Upper lobe of left lung (tissue), 6 donors: ENCODE results near the gene NDUFAF7. TPM values are rescaled to one million over a fixed set of nuclear protein-coding genes. Genes with fewer than 3 reads are reported as not detected.
A peak's percentile ranks its signal among the peaks of the same experiment; 100 is the strongest.
"Not testable (repeated sequence)": the region's sequence is repeated elsewhere in the genome, so short reads cannot be mapped to it uniquely, and the experiment has no call there.

Source experiments
- ATAC-seq, 2 donors: fragments of 200-7000 bp; cut with Tn5 transposase; one replicate each; pipeline ENCODE4 v1.9.1; 2022; ENCODE audit warnings: mild to moderate bottlenecking in 2 of 2, moderate library complexity in 2 of 2; ENCODE audit not compliant: low FRiP score in 2 of 2
- DNase-seq, 2 donors: peaks; one replicate each; pipeline ENCODE4 v3.0.0-alpha.2; 2019 to 2020
- H3K27ac ChIP-seq, 4 donors: fragments of 200-600 bp; sonication (generic); one replicate each; pipeline ENCODE4 v1.5.1; 2016 to 2019
- H3K27me3 ChIP-seq, 4 donors: fragments of 200-600 bp; sonication (generic); one replicate each; pipeline ENCODE4 v1.5.1; 2017 to 2019
- H3K36me3 ChIP-seq, 4 donors: fragments of 200-600 bp; sonication (generic); one replicate each; pipeline ENCODE4 v1.5.1; 2016 to 2019
- H3K4me1 ChIP-seq, 4 donors: fragments of 200-600 bp; sonication (generic); one replicate each; pipeline ENCODE4 v1.5.1; 2018 to 2019
- H3K4me3 ChIP-seq, 4 donors: fragments of 200-600 bp; sonication (generic); one replicate each; pipeline ENCODE4 v1.5.1; 2017 to 2019; ENCODE audit warnings: mild to moderate bottlenecking in 2 of 4, moderate library complexity in 1 of 4
- H3K9me3 ChIP-seq, 4 donors: fragments of 200-600 bp; sonication (generic); one replicate each; pipeline ENCODE4 v1.5.1; 2018 to 2019
- EP300 ChIP-seq, 4 donors: sonication (generic); formaldehyde crosslinking; IDR thresholded peaks; one replicate each; pipeline ENCODE4 v1.5.1; 2017; ENCODE audit warnings: antibody characterized with exemption in 4 of 4, control low read depth in 2 of 4
- POLR2A ChIP-seq, 4 donors: fragments of 450-650 bp; IDR thresholded peaks; one replicate each; pipeline ENCODE4 v1.5.1; 2016 to 2017; ENCODE audit warnings: antibody characterized with exemption in 4 of 4, mild to moderate bottlenecking in 2 of 4
- POLR2AphosphoS5 ChIP-seq, 2 donors: sonication (generic); formaldehyde crosslinking; IDR thresholded peaks; one replicate each; pipeline ENCODE4 v1.5.1; 2017; ENCODE audit warnings: antibody characterized with exemption in 2 of 2
- WGBS, 2 donors: methylation state at CpG; one replicate each; pipeline ENCODE4 v1.1.5; 2017 to 2018; 5-methylcytosine and 5-hydroxymethylcytosine counted together
- total RNA-seq, 6 donors: library from RNA; depleted of rRNA in 4 of 6; stranded (reverse); fragments of >200 nt in 4 of 6; gene quantifications; one replicate each; pipeline versions ENCODE4 v1.1.0 to v1.2.1, GENCODE V29; 2016 to 2021
- TF ChIP-seq, protein P1 (sequence below), 6 experiments: fragments of 450-650 bp in 4 of 6; fragments of 200-600 bp in 2 of 6; sonication (generic) in 2 of 6; IDR thresholded peaks; one replicate each; pipeline ENCODE4 v1.5.1; 2016 to 2019; ENCODE audit warnings: antibody characterized with exemption in 6 of 6
- donor health status: DM: no; HTN: no; CAD: no; lungs with moderate emphysema.
- donor health status: DM: no; HTN: yes; CAD: no; lungs with severe emphysema.

The NDUFAF7 gene
- total RNA-seq, 6 donors from 2014 or later: 7.4 to 30.4 (median 15.7) TPM

DNA sequence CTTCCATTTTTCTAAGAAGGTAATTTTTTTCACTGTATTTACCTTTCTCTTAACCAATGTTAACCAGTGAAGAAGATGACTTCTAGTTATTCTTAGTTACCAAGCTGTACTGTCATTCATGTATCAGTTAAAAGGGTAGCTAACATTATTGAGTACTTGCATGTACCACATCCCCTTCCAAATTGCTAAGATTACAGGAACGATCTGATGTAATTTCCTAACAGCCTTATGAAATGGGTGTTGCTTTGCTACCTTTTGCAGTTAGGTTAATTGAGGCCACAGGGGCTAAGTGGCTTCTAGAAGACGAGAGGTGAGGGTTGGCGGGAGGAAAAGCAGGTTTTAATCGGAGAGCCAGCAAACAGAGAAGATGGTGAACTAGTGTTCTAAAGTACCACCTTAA, 41.2 kb upstream of the NDUFAF7 start:
- no peak overlapping the region for H3K4me3 ChIP-seq
- H3K27ac ChIP-seq: peak overlapping the region in 2 of 4 donors; percentile 34 to 80
- H3K27me3 ChIP-seq: no peaks in the 10 kb centered on the region
- DNase-seq (no peak), ATAC-seq (no peak)
- no peaks in the 10 kb centered on the region for H3K36me3 ChIP-seq
- no peaks in the 10 kb centered on the region for H3K9me3 ChIP-seq
- WGBS, 2 donors: 66 to 83% methylated on average over 4 of the region's 4 CpGs
- TF ChIP-seq, protein P1, sequence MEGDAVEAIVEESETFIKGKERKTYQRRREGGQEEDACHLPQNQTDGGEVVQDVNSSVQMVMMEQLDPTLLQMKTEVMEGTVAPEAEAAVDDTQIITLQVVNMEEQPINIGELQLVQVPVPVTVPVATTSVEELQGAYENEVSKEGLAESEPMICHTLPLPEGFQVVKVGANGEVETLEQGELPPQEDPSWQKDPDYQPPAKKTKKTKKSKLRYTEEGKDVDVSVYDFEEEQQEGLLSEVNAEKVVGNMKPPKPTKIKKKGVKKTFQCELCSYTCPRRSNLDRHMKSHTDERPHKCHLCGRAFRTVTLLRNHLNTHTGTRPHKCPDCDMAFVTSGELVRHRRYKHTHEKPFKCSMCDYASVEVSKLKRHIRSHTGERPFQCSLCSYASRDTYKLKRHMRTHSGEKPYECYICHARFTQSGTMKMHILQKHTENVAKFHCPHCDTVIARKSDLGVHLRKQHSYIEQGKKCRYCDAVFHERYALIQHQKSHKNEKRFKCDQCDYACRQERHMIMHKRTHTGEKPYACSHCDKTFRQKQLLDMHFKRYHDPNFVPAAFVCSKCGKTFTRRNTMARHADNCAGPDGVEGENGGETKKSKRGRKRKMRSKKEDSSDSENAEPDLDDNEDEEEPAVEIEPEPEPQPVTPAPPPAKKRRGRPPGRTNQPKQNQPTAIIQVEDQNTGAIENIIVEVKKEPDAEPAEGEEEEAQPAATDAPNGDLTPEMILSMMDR (IDR thresholded peaks at IDR 0.05): no peak
- TF ChIP-seq POLR2AphosphoS5 (IDR thresholded peaks at IDR 0.05) (no peak), POLR2A (IDR thresholded peaks at IDR 0.05) (no peak), EP300 (IDR thresholded peaks at IDR 0.05) (no peak)
- H3K4me1 ChIP-seq: peaks cover 0 to 3% (median 0%) of the 10 kb centered on the region in 4 donors

DNA sequence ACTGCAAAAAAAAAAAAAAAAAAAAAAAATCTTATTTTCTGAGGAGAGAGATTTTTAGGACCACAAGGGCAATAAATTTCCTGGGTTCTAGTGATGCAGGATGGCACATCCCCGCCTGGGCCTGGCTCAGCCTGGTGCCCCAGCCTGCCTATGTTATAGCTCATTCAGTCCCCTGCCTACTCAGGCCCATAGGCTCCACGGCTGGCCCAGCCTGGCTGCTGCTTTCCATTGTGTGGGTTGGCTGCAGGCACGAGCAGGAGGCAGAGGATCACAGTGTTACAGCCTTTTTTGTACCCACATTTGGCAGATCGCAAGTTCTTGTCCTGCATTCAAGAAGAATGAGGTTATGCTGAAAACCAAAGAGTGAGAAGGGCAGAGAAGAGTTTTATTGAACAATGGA, 40.2 kb upstream of the NDUFAF7 start:
- no peaks in the 10 kb centered on the region for H3K9me3 ChIP-seq
- DNase-seq (peak in 1 of 2 donors; percentile 59), ATAC-seq (no peak)
- peaks cover 0 to 3% (median 0%) of the 10 kb centered on the region in 4 donors for H3K4me1 ChIP-seq
- WGBS, 2 donors: 86 to 89% methylated on average over 4 of the region's 4 CpGs
- H3K27ac ChIP-seq: no peak overlapping the region
- H3K4me3 ChIP-seq: no peak overlapping the region
- TF ChIP-seq EP300 (IDR thresholded peaks at IDR 0.05) (no peak), POLR2A (IDR thresholded peaks at IDR 0.05) (no peak), POLR2AphosphoS5 (IDR thresholded peaks at IDR 0.05) (no peak)
- TF ChIP-seq, protein P1 (IDR thresholded peaks at IDR 0.05): no peak
- no peaks in the 10 kb centered on the region for H3K36me3 ChIP-seq
- no peaks in the 10 kb centered on the region for H3K27me3 ChIP-seq

- no peaks in the 10 kb centered on the region for H3K36me3 ChIP-seq
- 86 to 92% methylated on average over 6 of the region's 6 CpGs for WGBS, 2 donors
- ATAC-seq (no peak), DNase-seq (peak in 1 of 2 donors; percentile 53)
- H3K4me3 ChIP-seq: no peak overlapping the region
- no peak for TF ChIP-seq EP300 (IDR thresholded peaks at IDR 0.05)
- no peak for TF ChIP-seq POLR2AphosphoS5 (IDR thresholded peaks at IDR 0.05)
- no peak for TF ChIP-seq POLR2A (IDR thresholded peaks at IDR 0.05)
- TF ChIP-seq, protein P1 (IDR thresholded peaks at IDR 0.05): no peak
- no peak overlapping the region for H3K27ac ChIP-seq
- peaks cover 0 to 3% (median under 1%) of the 10 kb centered on the region in 4 donors for H3K4me1 ChIP-seq
- H3K9me3 ChIP-seq: no peaks in the 10 kb centered on the region
- H3K27me3 ChIP-seq: no peaks in the 10 kb centered on the region
Measured at GRCh38 chr2:37191747-37192146, 39.7 kb upstream of the NDUFAF7 start.

DNA sequence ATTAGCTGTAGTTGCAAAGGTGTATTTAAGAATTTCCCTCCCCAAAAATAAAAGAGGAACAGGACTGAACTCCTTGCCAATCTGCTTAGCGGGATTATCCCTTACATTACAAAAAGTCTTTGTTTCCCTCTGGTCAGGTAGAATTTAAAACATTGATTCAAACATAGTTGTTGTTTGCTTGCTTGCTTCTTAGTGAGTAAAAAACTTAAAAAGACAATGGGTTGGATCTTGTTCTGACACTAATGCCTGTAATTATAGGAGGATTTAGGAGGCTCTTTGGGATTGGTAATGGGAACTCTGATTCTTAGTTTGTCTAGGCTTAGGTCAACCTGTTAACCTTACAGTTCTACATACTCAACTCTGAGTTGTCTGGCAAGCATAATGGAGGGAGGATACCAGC, 38.9 kb upstream of the NDUFAF7 start:
- H3K27ac ChIP-seq: no peak overlapping the region
- ATAC-seq (no peak), DNase-seq (no peak)
- WGBS, 2 donors: 85 to 98% methylated on average over 1 of the region's 1 CpG
- H3K36me3 ChIP-seq: no peaks in the 10 kb centered on the region
- H3K27me3 ChIP-seq: no peaks in the 10 kb centered on the region
- peaks cover 4 to 10% (median 7%) of the 10 kb centered on the region in 4 donors for H3K4me1 ChIP-seq
- no peak overlapping the region for H3K4me3 ChIP-seq
- TF ChIP-seq, protein P1 (IDR thresholded peaks at IDR 0.05): no peak
- TF ChIP-seq POLR2AphosphoS5 (IDR thresholded peaks at IDR 0.05) (no peak), EP300 (IDR thresholded peaks at IDR 0.05) (no peak), POLR2A (IDR thresholded peaks at IDR 0.05) (no peak)
- H3K9me3 ChIP-seq: no peaks in the 10 kb centered on the region

DNA sequence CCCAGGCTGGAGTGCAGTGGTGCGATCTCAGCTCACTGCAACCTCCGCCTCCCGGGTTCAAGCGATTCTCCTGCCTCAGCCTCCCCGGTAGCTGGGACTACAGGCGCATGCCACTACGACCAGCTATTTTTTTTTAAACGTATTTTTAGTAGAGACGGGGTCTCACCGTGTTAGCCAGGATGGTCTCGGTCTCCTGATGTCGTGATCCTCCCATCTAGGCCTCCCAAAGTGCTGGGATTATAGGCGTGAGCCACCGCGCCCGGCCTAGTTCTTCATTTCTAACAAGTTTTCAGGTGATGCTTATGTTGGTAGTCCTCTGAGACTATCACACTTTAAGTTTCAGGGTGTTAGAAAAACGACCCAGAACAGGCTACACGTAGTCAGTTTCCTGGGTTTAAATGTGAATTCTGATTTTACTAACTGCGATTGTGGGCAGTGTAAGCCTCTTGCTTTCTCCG, 35.6 kb upstream of the NDUFAF7 start:
- not testable (repeated sequence) for DNase-seq, H3K9me3 ChIP-seq, H3K27me3 ChIP-seq, ATAC-seq
- H3K36me3 ChIP-seq: peaks cover 0 to 12% (median 3%) of the 10 kb centered on the region in 4 donors
- H3K4me3 ChIP-seq: peak overlapping the region; percentile 52 to 88 (median 76)
- WGBS, 2 donors: 84 to 85% methylated on average over 20 of the region's 20 CpGs
- peak overlapping the region; percentile 91 to 95 (median 94) for H3K27ac ChIP-seq
- peaks cover 7 to 17% (median 13%) of the 10 kb centered on the region in 4 donors for H3K4me1 ChIP-seq
